NCI-H345 treated with DMSO at 0.1 percent for 48 hours (cell line): Measurements from ENCODE around the gene XPO6.
"Not testable (repeated sequence)": the region's sequence is repeated elsewhere in the genome, so short reads cannot be mapped to it uniquely, and the experiment has no call there.

Experiments
- DNase-seq: peaks from one replicate; lab custom pipeline; 2025; ENCODE audit not compliant: unreplicated experiment; lab: John Stamatoyannopoulos, UW

XPO6 gene

GRCh38 chr16:28151180-28151579 is 60.6 kb downstream of the XPO6 start:
- no peak for DNase-seq

- no peak for DNase-seq
These were observed 62.5 kb downstream of the XPO6 start for GRCh38 chr16:28149011-28149888.

- DNase-seq, result no peak
These were observed 65.2 kb downstream of the XPO6 start for GRCh38 chr16:28146536-28146935.

GRCh38 chr16:28145796-28146195 is 66.0 kb downstream of the XPO6 start:
- no peak for DNase-seq

- no peak for DNase-seq
These were observed 70.8 kb downstream of the XPO6 start for GRCh38 chr16:28140788-28141618.

- no peak for DNase-seq
These were observed 72.2 kb downstream of the XPO6 start for GRCh38 chr16:28139530-28139929.

GRCh38 chr16:28136751-28137434 is 74.9 kb downstream of the XPO6 start:
- no peak for DNase-seq

GRCh38 chr16:28133666-28134065 is 78.1 kb downstream of the XPO6 start:
- DNase-seq, result no peak

- no peak for DNase-seq
These were observed 79.9 kb downstream of the XPO6 start for GRCh38 chr16:28131743-28132393.

- DNase-seq, result no peak
These were observed 80.6 kb downstream of the XPO6 start for GRCh38 chr16:28131181-28131580.

- DNase-seq, result no peak
These were observed 81.4 kb downstream of the XPO6 start for GRCh38 chr16:28130099-28131088.

GRCh38 chr16:28126684-28127620 is 84.8 kb downstream of the XPO6 start:
- DNase-seq, result no peak

GRCh38 chr16:28125592-28125991 is 86.2 kb downstream of the XPO6 start:
- no peak for DNase-seq

- DNase-seq, result no peak
These were observed 90.2 kb downstream of the XPO6 start for GRCh38 chr16:28121527-28121926.

- no peak for DNase-seq
These were observed 91.0 kb downstream of the XPO6 start for GRCh38 chr16:28120754-28121153.

GRCh38 chr16:28118637-28119036 is 93.1 kb downstream of the XPO6 start:
- DNase-seq, result no peak

- DNase-seq, result no peak
These were observed 94.6 kb downstream of the XPO6 start for GRCh38 chr16:28117168-28117565.

GRCh38 chr16:28115866-28116265 is 95.9 kb downstream of the XPO6 start:
- DNase-seq, result not testable (repeated sequence)

GRCh38 chr16:28112908-28113307 is 98.9 kb downstream of the XPO6 start:
- no peak for DNase-seq
